Spleen (tissue), 11 donors: ENCODE results near the gene SLC2A2. TPM values are rescaled to one million over a fixed set of nuclear protein-coding genes. Genes with fewer than 3 reads are reported as not detected.

Source experiments
- DNase-seq: peaks from one replicate; pipeline ENCODE4 v3.0.0-alpha.2; 2020
- H3K27ac ChIP-seq, 8 donors: fragments of 200-600 bp; sonication (generic) in 7 of 8; 1 replicate in 4 of 8; 2 replicates in 4 of 8; pipeline versions ENCODE4 v1.5.0 to v1.8.0; 2016 to 2021; ENCODE audit warnings: inconsistent platforms in 4 of 8, mild to moderate bottlenecking in 4 of 8, moderate library complexity in 1 of 8
- H3K27me3 ChIP-seq, 7 donors: fragments of 200-600 bp; sonication (generic) in 6 of 7; replicated peaks in 1 of 7; 1 replicate in 4 of 7; 2 replicates in 3 of 7; pipeline versions ENCODE4 v1.5.0 to v1.8.0; 2016 to 2021; ENCODE audit warnings: inconsistent platforms in 3 of 7, mild to moderate bottlenecking in 1 of 7
- H3K36me3 ChIP-seq, 6 donors: fragments of 200-600 bp; sonication (generic) in 5 of 6; 1 replicate in 4 of 6; 2 replicates in 2 of 6; pipeline versions ENCODE4 v1.5.0 to v1.8.0; 2016 to 2021; ENCODE audit warnings: inconsistent platforms in 2 of 6
- H3K4me1 ChIP-seq, 6 donors: fragments of 200-600 bp; sonication (generic) in 5 of 6; 1 replicate in 3 of 6; 2 replicates in 3 of 6; pipeline versions ENCODE4 v1.5.0 to v1.8.0; 2016 to 2021; ENCODE audit warnings: inconsistent platforms in 3 of 6
- H3K4me3 ChIP-seq, 8 donors: fragments of 200-600 bp; sonication (generic) in 7 of 8; 1 replicate in 4 of 8; 2 replicates in 4 of 8; pipeline versions ENCODE4 v1.5.0 to v1.8.0; 2016 to 2021; ENCODE audit warnings: inconsistent platforms in 4 of 8, mild to moderate bottlenecking in 4 of 8, moderate library complexity in 2 of 8
- H3K9me3 ChIP-seq, 8 donors: fragments of 200-600 bp; sonication (generic) in 7 of 8; 1 replicate in 4 of 8; 2 replicates in 4 of 8; pipeline versions ENCODE4 v1.5.0 to v1.8.0; 2016 to 2021; ENCODE audit warnings: inconsistent platforms in 4 of 8
- POLR2A ChIP-seq, 3 donors: fragments of 450-650 bp; IDR thresholded peaks; one replicate each; pipeline ENCODE4 v1.5.1; 2017; ENCODE audit warnings: antibody characterized with exemption in 3 of 3, mild to moderate bottlenecking in 1 of 3
- POLR2AphosphoS5 ChIP-seq, 3 donors: sonication (generic); formaldehyde crosslinking; IDR thresholded peaks; one replicate each; pipeline ENCODE4 v1.5.1; 2017; ENCODE audit warnings: antibody characterized with exemption in 3 of 3
- whole genome bisulfite sequencing, 5 donors: extraction: QIAGEN DNeasy Blood & Tissue Kit in 3 of 5; methylation state at CpG; one replicate each; pipeline versions ENCODE4 v1.1.5 to v1.1.7; 2013 to 2018; 5-methylcytosine and 5-hydroxymethylcytosine counted together
- intact Hi-C: fragments of 100-400 bp; cut with DNase I; formaldehyde crosslinking; loops from one replicate; pipeline ENCODE4 v1.15.0; 2023; ENCODE audit warnings: low total_unique reads
- polyA plus RNA-seq, 3 donors: library from polyadenylated mRNA; stranded (reverse); fragments of 200-250 nt; gene quantifications; one replicate each; pipeline ENCODE4 v1.2.1, GENCODE V29; 2013
- total RNA-seq, 7 donors: library from RNA; depleted of rRNA in 3 of 7; stranded (reverse); fragments of >200 nt in 3 of 7; fragmentation: NEBNext Ultra II Directional in 4 of 7; extraction: Animal tissue kit (Norgen Biotek cat#: 25700) in 4 of 7; gene quantifications; one replicate each; pipeline versions ENCODE4 v1.1.0 to v1.2.1, GENCODE V29; 2016 to 2021
- TF ChIP-seq, protein P1 (sequence below), 11 experiments: fragments of 200-600 bp in 7 of 11; fragments of 450-650 bp in 4 of 11; sonication (generic) in 4 of 11; IDR thresholded peaks in 8 of 11; conservative IDR thresholded peaks in 3 of 11; 1 replicate in 7 of 11; 2 replicates in 4 of 11; pipeline versions ENCODE4 v1.4.0 to v1.8.0; 2016 to 2021; ENCODE audit warnings: antibody characterized with exemption in 11 of 11, inconsistent platforms in 4 of 11, mild to moderate bottlenecking in 1 of 11
- donor health status: healthy with polysubstance abuse.
- donor health status: DM: no; HTN: no; CAD: no; lungs with moderate emphysema.
- donor health status: DM: no; HTN: no; CAD: no.
- donor health status: Bipolar disorder and iron deficiency.
- donor health status: healthy.
- donor health status: DM: no; HTN: no; CAD: no.
- donor health status: DM: yes; HTN: yes; CAD: no.

The SLC2A2 gene
- total and polyA plus RNA-seq, 10 donors: not detected

DNA sequence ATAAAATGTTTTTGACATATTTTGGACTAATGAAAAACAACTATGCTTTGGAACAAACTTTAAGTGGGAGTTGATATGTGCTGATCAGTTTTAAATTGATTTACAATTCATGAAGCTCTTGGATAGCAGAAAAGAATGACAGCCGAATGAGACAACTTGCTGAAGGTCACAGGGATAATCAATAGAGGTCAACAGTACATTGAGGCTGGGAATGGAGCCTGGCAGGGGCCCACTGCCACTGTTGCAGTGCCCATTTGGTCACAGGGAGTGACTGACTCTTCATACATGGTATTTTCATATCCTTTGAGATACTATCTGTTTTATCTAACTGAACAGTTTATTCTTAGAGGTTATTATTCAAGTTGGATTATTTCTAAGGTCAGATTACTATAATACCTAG lies 59.4 kb downstream of the SLC2A2 start:
- WGBS, 5 donors: 63 to 96% (median 83%) methylated on average over 1 of the region's 1 CpG
- Histone ChIP-seq H3K27me3 (no peaks in the 10 kb centered on the region), H3K36me3 (no peaks in the 10 kb centered on the region), H3K9me3 (peaks cover 0 to 5% (median 0%) of the 10 kb centered on the region in 8 donors), H3K27ac (no peak overlapping the region), H3K4me1 (no peaks in the 10 kb centered on the region), H3K4me3 (no peak overlapping the region)
- DNase-seq: no peak
- intact Hi-C loops: no loop called here
- TF ChIP-seq, protein P1, sequence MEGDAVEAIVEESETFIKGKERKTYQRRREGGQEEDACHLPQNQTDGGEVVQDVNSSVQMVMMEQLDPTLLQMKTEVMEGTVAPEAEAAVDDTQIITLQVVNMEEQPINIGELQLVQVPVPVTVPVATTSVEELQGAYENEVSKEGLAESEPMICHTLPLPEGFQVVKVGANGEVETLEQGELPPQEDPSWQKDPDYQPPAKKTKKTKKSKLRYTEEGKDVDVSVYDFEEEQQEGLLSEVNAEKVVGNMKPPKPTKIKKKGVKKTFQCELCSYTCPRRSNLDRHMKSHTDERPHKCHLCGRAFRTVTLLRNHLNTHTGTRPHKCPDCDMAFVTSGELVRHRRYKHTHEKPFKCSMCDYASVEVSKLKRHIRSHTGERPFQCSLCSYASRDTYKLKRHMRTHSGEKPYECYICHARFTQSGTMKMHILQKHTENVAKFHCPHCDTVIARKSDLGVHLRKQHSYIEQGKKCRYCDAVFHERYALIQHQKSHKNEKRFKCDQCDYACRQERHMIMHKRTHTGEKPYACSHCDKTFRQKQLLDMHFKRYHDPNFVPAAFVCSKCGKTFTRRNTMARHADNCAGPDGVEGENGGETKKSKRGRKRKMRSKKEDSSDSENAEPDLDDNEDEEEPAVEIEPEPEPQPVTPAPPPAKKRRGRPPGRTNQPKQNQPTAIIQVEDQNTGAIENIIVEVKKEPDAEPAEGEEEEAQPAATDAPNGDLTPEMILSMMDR (IDR thresholded peaks at IDR 0.05 in 8 of 11, conservative IDR thresholded peaks at IDR 0.05 in 3 of 11): no peak
- no peak for TF ChIP-seq POLR2AphosphoS5 (IDR thresholded peaks at IDR 0.05)
- no peak for TF ChIP-seq POLR2A (IDR thresholded peaks at IDR 0.05)

DNA sequence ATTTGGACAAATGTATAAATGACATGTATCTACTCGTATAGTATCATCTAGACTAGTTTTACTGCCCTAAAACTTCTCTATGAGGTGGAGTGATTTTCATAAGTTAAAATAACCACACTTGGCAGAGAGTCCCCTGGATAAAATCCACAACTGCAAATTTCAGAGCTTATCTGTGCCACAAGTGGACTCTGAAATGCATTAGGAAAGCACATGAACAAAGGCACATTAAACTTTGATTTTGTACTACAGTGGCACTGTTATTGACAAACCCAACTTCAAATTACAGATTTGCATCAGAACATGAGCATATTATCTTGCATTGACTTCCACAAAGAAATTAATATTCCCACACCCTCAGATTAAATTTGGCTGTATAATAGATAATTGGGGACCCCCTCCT lies 60.0 kb downstream of the SLC2A2 start:
- no peak for DNase-seq
- Histone ChIP-seq H3K36me3 (no peaks in the 10 kb centered on the region), H3K4me3 (no peak overlapping the region), H3K9me3 (peaks cover 0 to 5% (median 0%) of the 10 kb centered on the region in 8 donors), H3K27me3 (no peaks in the 10 kb centered on the region), H3K4me1 (no peaks in the 10 kb centered on the region), H3K27ac (no peak overlapping the region)
- intact Hi-C loops: no loop called here
- WGBS, 5 donors: 78 to 89% (median 86%) methylated on average over 1 of the region's 1 CpG
- TF ChIP-seq POLR2AphosphoS5 (IDR thresholded peaks at IDR 0.05) (no peak), POLR2A (IDR thresholded peaks at IDR 0.05) (no peak)
- TF ChIP-seq, protein P1 (IDR thresholded peaks at IDR 0.05 in 8 of 11, conservative IDR thresholded peaks at IDR 0.05 in 3 of 11): no peak

DNA sequence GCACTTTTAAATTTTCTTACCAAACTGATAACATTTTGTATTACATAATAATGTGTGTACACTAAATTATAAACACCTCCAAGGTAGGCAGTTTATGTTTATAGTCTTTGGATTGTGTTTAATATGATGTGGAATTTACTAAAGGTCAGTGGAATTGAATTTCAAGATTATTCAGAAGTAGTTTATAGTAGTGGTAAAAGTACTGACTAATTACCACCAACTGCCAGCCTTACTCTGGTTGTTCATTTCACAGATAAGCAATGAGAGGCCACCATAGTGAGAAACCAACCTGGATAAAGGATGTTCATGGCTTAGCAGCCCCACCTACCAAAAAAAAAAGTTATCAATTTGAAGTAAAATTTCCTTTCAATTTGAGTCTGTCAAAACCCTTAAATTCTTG lies 64.1 kb downstream of the SLC2A2 start:
- H3K36me3 ChIP-seq: no peaks in the 10 kb centered on the region
- H3K27ac ChIP-seq: no peak overlapping the region
- H3K9me3 ChIP-seq: no peaks in the 10 kb centered on the region
- TF ChIP-seq POLR2AphosphoS5 (IDR thresholded peaks at IDR 0.05) (no peak), POLR2A (IDR thresholded peaks at IDR 0.05) (no peak)
- TF ChIP-seq, protein P1 (IDR thresholded peaks at IDR 0.05 in 8 of 11, conservative IDR thresholded peaks at IDR 0.05 in 3 of 11): no peak
- H3K4me1 ChIP-seq: no peaks in the 10 kb centered on the region
- H3K27me3 ChIP-seq: no peaks in the 10 kb centered on the region
- H3K4me3 ChIP-seq: no peak overlapping the region
- intact Hi-C loops: loop anchor here (5.0 kb wide), 1 partner anchor 605 kb away; no protein-coding TSS in a partner anchor
- DNase-seq: no peak

DNA sequence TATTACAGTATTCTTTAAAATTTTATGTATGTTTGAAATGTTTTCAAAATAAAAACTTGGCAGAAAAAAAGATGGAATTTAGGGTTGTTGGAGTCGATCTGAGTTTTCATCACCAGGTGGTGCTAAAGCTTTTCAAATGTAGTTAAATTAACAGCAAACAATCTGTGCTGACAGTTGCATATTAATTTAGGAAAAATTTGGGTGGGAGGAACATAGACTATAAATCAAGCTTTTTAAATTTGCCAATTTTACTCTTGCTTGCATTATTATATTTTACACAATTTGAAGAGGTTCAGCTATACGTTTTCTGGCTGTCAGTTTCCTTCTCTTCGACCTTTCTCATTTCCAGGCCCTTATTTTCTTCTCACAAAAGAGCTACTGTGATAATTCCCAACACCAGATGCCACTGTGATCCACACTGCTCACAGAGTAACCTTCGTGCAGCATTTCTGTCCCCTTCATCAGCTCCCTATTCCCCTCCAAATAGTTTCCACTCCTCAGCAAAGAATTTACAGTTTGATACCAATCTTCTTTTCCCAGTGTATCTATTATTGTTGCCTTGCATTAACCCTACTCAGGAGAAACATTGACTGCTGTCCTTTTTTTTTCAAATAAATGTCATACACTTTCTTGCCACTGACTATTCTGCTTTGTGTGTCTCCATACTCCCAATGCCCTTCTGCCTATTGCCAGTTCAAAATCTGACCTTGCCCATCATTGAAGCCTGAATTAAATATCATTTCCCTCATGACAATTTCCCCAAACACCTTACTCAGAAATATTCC lies 64.7 kb downstream of the SLC2A2 start:
- TF ChIP-seq POLR2A (IDR thresholded peaks at IDR 0.05): no peak
- TF ChIP-seq, protein P1 (IDR thresholded peaks at IDR 0.05 in 8 of 11, conservative IDR thresholded peaks at IDR 0.05 in 3 of 11): peak in 9 of 11 experiments; percentile 6 to 67 (median 53)
- Histone ChIP-seq H3K9me3 (no peaks in the 10 kb centered on the region), H3K27ac (no peak overlapping the region), H3K27me3 (no peaks in the 10 kb centered on the region), H3K36me3 (no peaks in the 10 kb centered on the region), H3K4me3 (no peak overlapping the region), H3K4me1 (no peaks in the 10 kb centered on the region)
- DNase-seq: no peak
- intact Hi-C loops: loop anchor here (5.0 kb wide), 1 partner anchor 605 kb away; no protein-coding TSS in a partner anchor
- 32 to 46% (median 40%) methylated on average over 4 of the region's 4 CpGs for WGBS, 5 donors
